Glomerular visceral epithelial cell (primary cell): ENCODE results near the gene LYPD3.
"Not testable (repeated sequence)": the region's sequence is repeated elsewhere in the genome, so short reads cannot be mapped to it uniquely, and the experiment has no call there.

Experiments used
- DNase-seq: peaks from one replicate; pipeline ENCODE4 v3.0.0-alpha.2; 2016; ENCODE audit errors: extremely low spot score

LYPD3 gene

GRCh38 chr19:43461303-43461702 is 4.1 kb downstream of the LYPD3 start:
- no peak for DNase-seq

- no peak for DNase-seq
These were observed 4.9 kb downstream of the LYPD3 start for GRCh38 chr19:43460362-43461016.

- no peak for DNase-seq
These were observed 7.6 kb downstream of the LYPD3 start for GRCh38 chr19:43457809-43458208.

- no peak for DNase-seq
These were observed 9.9 kb downstream of the LYPD3 start for GRCh38 chr19:43455321-43456113.

GRCh38 chr19:43454031-43454430 is 11.4 kb downstream of the LYPD3 start:
- DNase-seq: no peak

- DNase-seq: no peak
These were observed 12.8 kb downstream of the LYPD3 start for GRCh38 chr19:43452582-43452981.

- peak; percentile 69 for DNase-seq
These were observed 14.8 kb downstream of the LYPD3 start for GRCh38 chr19:43450545-43450997.

- DNase-seq: no peak
These were observed 17.8 kb downstream of the LYPD3 start for GRCh38 chr19:43447655-43448054.

- DNase-seq: peak; percentile 75
These were observed 18.5 kb downstream of the LYPD3 start for GRCh38 chr19:43446746-43447489.

GRCh38 chr19:43445426-43445825 is 20.0 kb downstream of the LYPD3 start:
- DNase-seq: no peak

- peak; percentile 85 for DNase-seq
These were observed 20.7 kb downstream of the LYPD3 start for GRCh38 chr19:43444531-43445287.

- not testable (repeated sequence) for DNase-seq
These were observed 21.3 kb downstream of the LYPD3 start for GRCh38 chr19:43444091-43444490.

- DNase-seq: no peak
These were observed 23.7 kb downstream of the LYPD3 start for GRCh38 chr19:43441716-43442115.

GRCh38 chr19:43439709-43440063 is 25.7 kb downstream of the LYPD3 start:
- no peak for DNase-seq

- no peak for DNase-seq
These were observed 26.2 kb downstream of the LYPD3 start for GRCh38 chr19:43439032-43439708.

- DNase-seq: no peak
These were observed 26.9 kb downstream of the LYPD3 start for GRCh38 chr19:43438291-43439031.

- no peak for DNase-seq
These were observed 27.7 kb downstream of the LYPD3 start for GRCh38 chr19:43437712-43438111.

GRCh38 chr19:43437284-43437683 is 28.1 kb downstream of the LYPD3 start:
- not testable (repeated sequence) for DNase-seq

- DNase-seq: no peak
These were observed 29.6 kb downstream of the LYPD3 start for GRCh38 chr19:43435775-43436174.

- no peak for DNase-seq
These were observed 31.7 kb downstream of the LYPD3 start for GRCh38 chr19:43433689-43434088.

GRCh38 chr19:43433358-43433673 is 32.1 kb downstream of the LYPD3 start:
- no peak for DNase-seq
